Jurkat, Clone E6-1 (cell line): Measurements from ENCODE around the gene NELL2. TPM values are rescaled to one million over a fixed set of nuclear protein-coding genes. Genes with fewer than 3 reads are reported as not detected.
A peak's percentile ranks its signal among the peaks of the same experiment; 100 is the strongest.
"Not testable (repeated sequence)": the region's sequence is repeated elsewhere in the genome, so short reads cannot be mapped to it uniquely, and the experiment has no call there.

Experiments used
- DNase-seq: peaks from one replicate; pipeline ENCODE4 v3.0.0-alpha.2; 2011; ENCODE audit warnings: low read depth, low spot score
- H3K4me3 ChIP-seq: 2 replicates; pipeline ENCODE4 v1.5.1; 2011; ENCODE audit warnings: mild to moderate bottlenecking, low read length, control low read depth, moderate library complexity
- polyA plus RNA-seq: library from polyadenylated mRNA; unstranded; fragments of >200 nt; gene quantifications from one replicate; pipeline ENCODE4 v1.2.1, GENCODE V29; 2012; ENCODE audit warnings: missing spikeins; ENCODE audit not compliant: insufficient read length, insufficient read depth

The NELL2 gene
- polyA plus RNA-seq: 0.60 TPM

DNA sequence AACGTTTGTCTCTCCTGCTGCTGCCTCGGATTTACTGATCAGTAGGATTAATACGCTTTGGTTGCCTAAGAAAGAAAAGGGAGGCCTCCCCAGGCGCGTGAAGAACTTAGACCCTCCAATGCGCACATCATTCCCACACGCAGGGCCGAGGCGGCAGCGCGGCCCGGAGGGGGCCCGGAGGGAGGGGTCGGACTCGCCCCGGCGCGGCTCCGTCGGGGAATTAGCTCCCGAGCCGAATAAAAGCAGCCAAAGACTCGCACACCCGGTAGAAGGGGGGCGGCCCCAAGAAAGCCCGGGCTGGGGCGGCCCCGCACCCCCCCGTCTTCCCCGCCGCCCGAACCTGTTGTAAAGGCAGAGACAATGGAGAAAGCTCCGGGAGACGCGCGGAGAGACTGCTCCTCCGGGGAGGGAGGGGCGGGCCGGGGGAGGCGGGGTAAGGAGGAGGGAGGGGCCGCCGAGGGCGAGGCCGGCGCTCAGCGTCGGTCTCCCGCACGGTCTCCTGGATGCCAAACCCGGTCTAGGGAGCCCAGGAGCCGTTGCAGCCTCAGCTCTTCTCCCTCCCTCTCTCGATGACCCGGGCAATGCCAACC, at the start of gene NELL2:
TSS of gene NELL2 (minus strand) at position 362 of the 590 bp plus-strand sequence. CDS start 446 bp downstream, outside the sequence.
- no peak for DNase-seq
- H3K4me3 ChIP-seq: peak within 1 kb of the TSS; percentile 43

DNA sequence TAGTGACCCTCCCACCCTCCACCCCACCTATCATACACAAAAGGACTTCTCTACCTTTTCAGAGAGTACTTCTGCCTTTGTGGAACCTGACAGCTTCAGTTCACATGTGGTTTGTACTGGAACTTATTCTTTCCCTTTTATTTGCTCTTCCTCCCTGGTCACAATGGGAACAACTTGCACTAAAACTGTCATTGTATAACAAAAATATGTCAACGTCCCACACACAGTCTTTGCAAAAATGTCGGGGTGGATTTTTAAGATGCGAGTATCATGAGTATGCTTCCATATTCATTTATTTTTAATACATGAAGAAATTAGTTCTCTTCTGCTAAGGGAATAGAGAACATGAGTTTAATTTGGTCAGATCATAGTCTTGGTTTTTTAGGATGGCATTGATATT, 45.6 kb upstream of the NELL2 start:
- DNase-seq: no peak
- no peak overlapping the region for H3K4me3 ChIP-seq

DNA sequence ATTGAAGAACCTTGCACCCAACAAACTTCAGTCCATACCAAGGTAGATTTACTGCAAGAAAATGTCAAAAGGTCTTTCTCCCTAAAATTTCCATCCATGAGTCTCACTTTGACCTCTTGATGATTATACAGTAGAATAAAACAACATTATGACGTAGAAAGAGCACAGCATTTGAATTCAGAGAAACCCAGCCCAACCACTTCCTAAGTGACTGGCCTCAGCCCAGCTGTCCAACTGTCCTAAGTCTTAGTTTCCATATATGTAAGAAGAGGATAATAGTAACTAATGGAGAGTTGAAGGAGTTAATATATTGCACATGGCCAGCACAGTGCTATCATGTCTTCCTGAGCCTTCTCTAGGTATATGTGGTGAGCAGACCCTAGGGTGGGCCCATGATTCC, 41.0 kb upstream of the NELL2 start:
- H3K4me3 ChIP-seq: no peak overlapping the region
- no peak for DNase-seq

DNA sequence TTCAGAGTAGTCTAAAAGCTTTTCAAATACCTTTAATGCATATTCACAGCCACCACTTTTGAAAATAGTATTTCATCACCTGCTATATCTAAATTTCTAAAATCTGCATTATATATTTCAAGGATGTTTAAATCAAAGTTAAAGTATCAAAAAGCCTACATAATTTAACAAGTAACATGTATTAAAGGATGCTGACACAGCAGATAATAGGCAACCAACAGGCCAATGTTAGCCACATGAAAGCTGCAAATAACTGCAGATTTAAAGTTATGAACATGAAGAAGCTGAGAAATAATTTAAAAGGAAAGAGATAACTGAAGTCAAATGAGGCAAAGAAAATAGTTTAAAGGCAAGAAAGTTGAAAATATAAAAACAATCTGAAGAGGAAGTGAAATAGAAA, 39.8 kb upstream of the NELL2 start:
- no peak for DNase-seq

DNA sequence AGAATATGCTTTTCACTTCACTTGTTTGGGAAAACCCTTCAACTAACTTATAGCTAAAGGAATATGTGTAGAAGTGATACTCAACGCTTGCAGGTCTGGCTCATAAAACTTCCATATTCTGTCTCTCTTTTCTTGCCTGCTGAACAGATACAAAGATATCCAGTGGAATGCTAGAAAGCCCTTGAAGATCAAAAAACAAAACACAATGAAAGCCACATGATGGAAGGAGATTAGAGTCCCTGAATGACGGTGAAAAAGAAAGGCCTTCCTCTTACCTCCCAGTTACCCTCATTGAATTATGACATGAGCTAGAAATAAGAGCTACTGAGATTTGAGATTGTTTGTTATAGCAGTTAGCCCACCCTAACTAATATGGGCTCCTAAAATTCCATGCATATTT, 28.2 kb upstream of the NELL2 start:
- H3K4me3 ChIP-seq: no peak overlapping the region
- no peak for DNase-seq

More for the DNA sequence above, 39.8 kb upstream of the NELL2 start:
- no peak overlapping the region for H3K4me3 ChIP-seq

- not testable (repeated sequence) for DNase-seq, H3K4me3 ChIP-seq
Observed at GRCh38 chr12:44898108-44898507, 22.0 kb upstream of the NELL2 start.

DNA sequence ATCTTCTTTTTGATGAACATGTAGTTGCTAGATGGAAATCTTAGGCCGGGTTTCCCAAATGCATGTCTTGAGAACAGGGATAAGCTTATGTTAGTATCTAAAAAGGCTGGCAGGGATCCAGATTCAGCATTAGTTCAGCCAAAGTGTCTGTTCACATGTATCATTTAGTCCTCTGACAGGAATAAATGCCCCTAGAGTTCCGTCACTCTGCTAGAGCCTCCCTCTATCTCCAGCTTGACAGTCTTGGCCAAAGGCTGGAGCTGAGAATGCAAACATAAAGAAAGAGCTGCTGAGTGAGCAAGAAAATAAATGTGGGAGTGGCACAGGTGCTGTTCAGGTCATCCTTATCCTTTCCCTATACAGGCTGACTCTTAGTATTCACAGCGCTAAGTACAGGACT, 13.8 kb upstream of the NELL2 start:
- no peak overlapping the region for H3K4me3 ChIP-seq
- no peak for DNase-seq

DNA sequence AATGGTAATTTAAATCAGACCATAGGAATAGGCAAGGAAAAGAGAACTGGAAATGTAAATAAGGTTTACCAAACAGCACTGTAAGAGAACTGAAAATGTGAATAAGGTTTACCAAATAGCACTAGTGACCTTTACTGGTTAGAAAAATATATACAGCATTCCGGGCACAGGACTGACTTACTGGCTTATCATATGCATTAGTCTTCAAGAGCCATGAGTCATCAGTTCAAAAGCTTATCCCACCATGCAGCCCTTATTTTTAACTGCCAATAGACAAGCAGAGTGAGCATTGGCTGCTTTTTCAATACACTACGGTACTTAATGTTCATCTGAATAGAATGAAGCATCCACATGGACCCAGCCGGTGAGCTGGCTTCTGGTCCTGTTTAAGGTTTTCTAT, 13.0 kb upstream of the NELL2 start:
- H3K4me3 ChIP-seq: no peak overlapping the region
- no peak for DNase-seq

- no peak for DNase-seq
Observed at GRCh38 chr12:44885902-44886301, 9.8 kb upstream of the NELL2 start.

GRCh38 chr12:44881197-44881596, 5.1 kb upstream of the NELL2 start:
- DNase-seq: no peak
- H3K4me3 ChIP-seq: no peak overlapping the region

More at GRCh38 chr12:44885902-44886301, 9.8 kb upstream of the NELL2 start:
- no peak overlapping the region for H3K4me3 ChIP-seq

DNA sequence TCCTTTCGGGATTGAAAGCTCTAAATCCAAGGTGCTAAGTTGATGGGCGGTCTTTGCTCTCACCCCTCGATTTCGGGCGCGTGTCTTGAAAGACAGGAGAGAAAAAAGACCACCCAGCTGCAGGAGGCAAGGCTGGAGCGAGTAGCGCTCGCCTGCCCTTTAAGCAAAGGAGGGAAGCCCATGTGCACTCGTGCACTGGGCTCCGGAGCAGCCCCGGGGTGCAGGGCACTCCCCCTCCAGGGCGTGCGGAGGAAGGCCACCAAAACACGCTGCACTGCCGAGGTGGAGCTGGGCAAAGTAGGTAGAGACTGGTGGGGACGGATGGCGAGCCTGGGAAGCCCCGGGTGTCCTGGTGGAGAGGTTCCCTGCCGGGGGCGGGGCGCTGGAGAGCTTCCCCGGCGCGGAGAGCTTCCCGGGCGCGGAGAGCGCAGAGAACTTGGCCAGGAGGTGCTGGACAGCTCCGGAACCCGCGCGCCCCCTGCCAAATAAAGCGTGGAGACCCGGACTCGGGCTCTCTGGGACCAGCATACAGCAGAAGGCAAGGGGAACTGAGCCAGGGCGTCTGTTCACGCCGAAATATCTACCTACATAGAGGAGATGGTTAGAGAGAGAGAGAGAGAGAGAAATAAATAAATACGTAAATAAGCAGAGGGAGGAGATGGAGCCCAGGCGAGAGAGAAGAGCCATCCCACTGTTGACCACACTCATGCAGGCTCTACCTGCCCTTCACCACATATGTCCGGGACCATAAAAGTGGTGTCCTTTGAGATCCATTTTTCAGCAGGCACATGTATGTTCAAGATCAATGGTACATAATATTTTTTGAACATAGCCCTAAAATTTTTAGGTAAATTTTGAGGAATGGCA, 662 bp upstream of the NELL2 start:
- DNase-seq: no peak
- peak overlapping the region; percentile 43 for H3K4me3 ChIP-seq

DNA sequence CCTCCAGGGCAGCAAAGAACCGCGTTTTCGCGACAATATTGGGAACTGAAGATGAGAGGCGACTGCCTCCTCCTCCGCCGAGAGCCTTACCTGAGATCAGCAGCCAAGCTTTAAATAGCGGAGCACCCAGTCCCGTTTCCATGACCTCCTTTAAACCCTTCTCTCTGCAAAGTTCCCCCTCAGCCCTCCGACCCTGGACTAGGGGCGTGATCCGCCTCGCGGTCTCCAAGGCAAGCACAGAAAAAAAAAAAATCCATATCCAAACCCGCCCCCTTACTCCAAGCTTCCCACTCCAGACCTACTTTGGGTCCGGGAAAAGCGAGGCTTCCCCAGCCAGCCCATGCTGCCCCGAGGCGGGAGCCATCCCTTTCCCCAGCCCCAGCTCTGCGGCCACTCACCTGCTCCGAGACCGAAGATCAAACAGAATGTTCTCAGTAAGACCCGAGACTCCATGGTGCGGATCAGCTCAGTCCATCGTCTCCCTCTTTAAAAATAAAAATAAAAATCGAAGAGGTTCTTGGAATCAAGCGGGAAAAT, 630 bp downstream of the NELL2 start:
- H3K4me3 ChIP-seq: no peak overlapping the region
- no peak for DNase-seq

GRCh38 chr12:44874981-44875416, 1.1 kb downstream of the NELL2 start:
- DNase-seq: no peak
- no peak overlapping the region for H3K4me3 ChIP-seq

DNA sequence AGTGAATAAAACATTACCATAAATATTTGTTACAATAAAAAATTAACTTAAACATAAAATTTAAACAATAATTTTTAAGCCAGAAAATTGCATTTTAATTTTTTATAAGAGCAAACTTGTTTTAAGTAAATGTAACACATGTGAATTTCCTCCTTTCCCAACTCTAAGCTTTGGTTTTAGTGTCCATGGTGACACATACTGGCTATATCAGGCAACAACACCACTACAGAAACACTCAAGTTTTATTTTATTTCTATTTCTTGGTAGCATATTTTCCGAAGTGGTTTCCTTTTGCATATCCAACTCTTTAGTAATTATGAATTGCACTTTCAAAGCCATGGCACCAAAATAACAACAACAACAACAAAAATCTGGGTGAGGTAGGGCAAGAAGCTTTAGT, 2.2 kb downstream of the NELL2 start:
- no peak for DNase-seq
- no peak overlapping the region for H3K4me3 ChIP-seq

- no peak overlapping the region for H3K4me3 ChIP-seq
- no peak for DNase-seq
Observed at GRCh38 chr12:44869503-44869902, 6.6 kb downstream of the NELL2 start.

DNA sequence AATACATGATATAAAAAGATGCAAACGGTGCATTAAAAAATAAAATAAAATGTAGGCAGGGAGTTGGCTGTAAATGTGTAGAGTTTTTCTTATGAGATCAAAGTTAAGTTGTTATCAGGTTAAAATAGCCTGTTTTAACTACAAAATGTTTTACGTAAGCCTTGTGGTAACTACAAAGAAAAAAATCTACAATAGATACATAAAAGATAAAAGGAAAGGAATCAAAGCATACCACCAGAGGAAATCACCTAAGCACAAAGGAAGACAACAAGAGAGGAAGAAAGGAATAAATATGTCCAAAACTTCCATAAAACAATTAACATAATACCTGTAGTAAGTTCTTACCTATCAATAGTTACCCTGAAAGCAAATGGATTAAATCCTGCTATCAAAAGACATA, 12.2 kb downstream of the NELL2 start:
- H3K4me3 ChIP-seq: no peak overlapping the region
- no peak for DNase-seq

- H3K4me3 ChIP-seq: no peak overlapping the region
- DNase-seq: no peak
Observed at GRCh38 chr12:44859998-44860689, 16.0 kb downstream of the NELL2 start.

DNA sequence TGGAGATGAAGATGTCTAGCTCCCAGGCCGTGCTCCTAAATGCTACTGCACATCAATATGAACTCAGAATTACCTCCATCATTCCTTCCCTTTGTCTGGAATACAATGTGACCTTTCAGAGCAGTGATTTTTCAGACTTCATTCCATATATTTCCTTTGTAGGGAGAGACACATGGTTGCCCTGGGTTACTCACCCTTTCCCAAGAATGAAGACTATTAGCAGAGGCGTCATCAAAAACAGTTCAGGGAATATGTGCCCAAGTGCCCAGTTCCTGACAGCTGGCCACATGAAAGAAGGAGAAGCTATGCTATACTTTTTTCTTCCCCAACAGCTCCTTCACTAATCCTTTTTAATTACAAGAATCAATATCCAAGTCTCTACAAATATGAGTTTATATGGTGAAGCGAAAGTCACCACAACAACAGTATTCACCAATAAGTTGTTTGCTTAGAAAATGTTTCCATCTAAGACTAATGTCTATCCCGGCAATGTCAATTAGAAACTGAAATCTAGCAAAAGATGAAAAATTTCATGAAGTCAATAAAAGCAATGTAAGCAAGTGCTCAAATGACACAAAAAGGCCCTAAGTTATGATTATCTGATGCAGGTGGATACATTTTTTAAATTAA, 17.8 kb downstream of the NELL2 start:
- DNase-seq: no peak
- H3K4me3 ChIP-seq: no peak overlapping the region

- H3K4me3 ChIP-seq: no peak overlapping the region
- no peak for DNase-seq
Observed at GRCh38 chr12:44852483-44852882, 23.6 kb downstream of the NELL2 start.
